Heart left ventricle (tissue), 16 donors: ENCODE measurements around the gene IL37. TPM values are rescaled to one million over a fixed set of nuclear protein-coding genes. Genes with fewer than 3 reads are reported as not detected.
"Not testable (repeated sequence)": the region's sequence is repeated elsewhere in the genome, so short reads cannot be mapped to it uniquely, and the experiment has no call there.

Experiments used
- ATAC-seq, 4 donors: fragments of 200-7000 bp; cut with Tn5 transposase; one replicate each; pipeline ENCODE4 v1.9.1; 2020 to 2022; ENCODE audit warnings: moderate library complexity in 4 of 4, mild to moderate bottlenecking in 3 of 4, moderate number of reproducible peaks in 1 of 4
- DNase-seq, 5 donors: peaks; one replicate each; pipeline ENCODE4 v3.0.0-alpha.2; 2020
- H3K27ac ChIP-seq, 12 donors: fragments of 200-600 bp; sonication (generic) in 4 of 12; one replicate each; pipeline versions ENCODE4 v1.5.0 to v1.8.0; 2016 to 2022; ENCODE audit warnings: mild to moderate bottlenecking in 2 of 12
- H3K27me3 ChIP-seq, 9 donors: fragments of 200-600 bp; sonication (generic) in 2 of 9; one replicate each; pipeline versions ENCODE4 v1.5.1 to v1.8.0; 2016 to 2022; ENCODE audit warnings: mild to moderate bottlenecking in 3 of 9
- H3K36me3 ChIP-seq, 9 donors: fragments of 200-600 bp; sonication (generic) in 2 of 9; one replicate each; pipeline versions ENCODE4 v1.5.0 to v1.8.0; 2018 to 2022; ENCODE audit warnings: mild to moderate bottlenecking in 2 of 9
- H3K4me1 ChIP-seq, 12 donors: fragments of 200-600 bp; sonication (generic) in 4 of 12; one replicate each; pipeline versions ENCODE4 v1.5.0 to v1.8.0; 2016 to 2022; ENCODE audit warnings: mild to moderate bottlenecking in 3 of 12
- H3K4me3 ChIP-seq, 12 donors: fragments of 200-600 bp; sonication (generic) in 4 of 12; one replicate each; pipeline versions ENCODE4 v1.5.0 to v1.8.0; 2017 to 2022; ENCODE audit warnings: mild to moderate bottlenecking in 9 of 12, moderate library complexity in 4 of 12
- H3K9me3 ChIP-seq, 12 donors: fragments of 200-600 bp; sonication (generic) in 4 of 12; one replicate each; pipeline versions ENCODE4 v1.5.0 to v1.8.0; 2016 to 2022; ENCODE audit warnings: mild to moderate bottlenecking in 1 of 12
- CTCF ChIP-seq, 12 donors: fragments of 200-600 bp; sonication (generic) in 4 of 12; IDR thresholded peaks; one replicate each; pipeline versions ENCODE4 v1.5.0 to v1.8.0; 2018 to 2022; ENCODE audit warnings: antibody characterized with exemption in 12 of 12, mild to moderate bottlenecking in 5 of 12
- POLR2A ChIP-seq, 2 donors: fragments of 450-650 bp; IDR thresholded peaks; one replicate each; pipeline ENCODE4 v1.6.1; 2017; ENCODE audit warnings: antibody characterized with exemption in 2 of 2, mild to moderate bottlenecking in 2 of 2, moderate library complexity in 2 of 2
- WGBS, 4 donors: extraction: QIAGEN DNeasy Blood & Tissue Kit in 2 of 4; methylation state at CpG; one replicate each; pipeline versions ENCODE4 v1.1.5 to v1.1.7; 2013 to 2018; 5-methylcytosine and 5-hydroxymethylcytosine counted together
- intact Hi-C, 10 donors: fragments of 100-400 bp; cut with DNase I; formaldehyde crosslinking; loops; one replicate each; pipeline versions ENCODE4 v1.11.1 to v1.14.2; 2022
- polyA plus RNA-seq, 2 donors: library from polyadenylated mRNA; stranded (reverse); fragments of 200-250 nt; gene quantifications; one replicate each; pipeline ENCODE4 v1.2.3, GENCODE V29; 2013
- total RNA-seq, 9 donors: library from RNA; depleted of rRNA in 2 of 9; stranded (reverse); fragments of >200 nt in 2 of 9; fragmentation: NEBNext Ultra II Directional in 3 of 9; extraction: Animal tissue kit (Norgen Biotek cat#: 25700) in 3 of 9; gene quantifications; one replicate each; pipeline versions ENCODE4 v1.1.0 to v1.2.4, GENCODE V29; 2016 to 2023
- donor health status: ischemic (EF 13 %, LVEDD 7.1; RV severe dilation, severe dysfunction).
- donor health status: healthy with polysubstance abuse.
- donor health status: DM: no; HTN: yes; CAD: no.
- donor health status: DM: no; HTN: no; CAD: no.
- donor health status: ischemic (EF 25% LVEDD 6.9; RV normal size, moderate dysfunction).
- donor health status: ischemic (EF 25% LVEDD 5.7; RV mildly dilated, moderate dysfunction).
- donor health status: healthy.
- donor health status: DM: yes; HTN: yes; CAD: no.
- donor health status: ischemic (EF 35%, LVEDD 5.7; RV mildly dilated, moderate dysfunction).
- donor health status: nonischemic (EF 11% LVEDD 7.7; RV severe dilation, severe dysfunction).
- donor health status: DM: yes; HTN: yes; CAD: no.
- donor health status: PGD.
- donor health status: ischemic (EF 29% LVEDD 5.4; RV normal size, mild dysfunction).
- donor health status: nonischemic (EF 23%, LVEDD 6.1; RV moderate dilation, normal function).

IL37 gene
- total and polyA plus RNA-seq, 11 donors: not detected

DNA sequence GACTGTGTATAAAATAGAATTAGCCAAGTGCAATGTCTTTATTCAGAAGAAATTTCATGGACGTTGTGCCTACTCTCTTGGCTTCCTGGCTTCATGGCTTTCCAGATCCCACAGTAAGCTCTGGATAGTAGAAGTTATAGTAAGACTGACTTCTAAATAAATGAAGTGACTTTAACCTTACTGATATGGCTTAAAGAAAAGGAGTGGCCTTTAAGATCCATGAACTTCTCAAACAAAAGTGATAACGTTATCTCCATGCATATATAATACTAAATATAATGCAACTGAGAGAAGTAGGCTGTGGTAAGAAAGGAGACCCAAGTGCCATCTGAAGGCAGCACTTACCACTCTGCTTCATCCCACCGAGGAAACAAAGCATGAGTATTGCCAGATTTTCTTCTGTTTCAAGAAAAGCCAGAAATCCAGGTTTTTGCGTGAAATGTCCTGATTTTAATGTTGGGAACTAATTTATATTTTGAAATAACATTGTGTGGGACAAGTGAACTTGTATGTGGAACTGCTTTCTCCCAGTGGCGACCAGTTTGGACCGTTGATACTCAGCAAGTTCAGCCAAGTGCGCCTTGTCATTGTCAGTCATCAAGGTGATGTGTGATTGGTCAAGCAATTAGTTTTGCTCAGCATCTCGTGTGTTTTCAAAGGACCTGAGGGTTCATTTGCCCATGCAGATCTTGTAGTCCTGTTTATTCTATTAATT lies 13.9 kb upstream of the IL37 start:
- TF ChIP-seq POLR2A (IDR thresholded peaks at IDR 0.05): no peak
- no peak for TF ChIP-seq CTCF (IDR thresholded peaks at IDR 0.05)
- Histone ChIP-seq H3K4me3 (no peak overlapping the region), H3K27ac (no peak overlapping the region), H3K9me3 (no peaks in the 10 kb centered on the region), H3K36me3 (no peaks in the 10 kb centered on the region), H3K27me3 (peaks cover 0 to 7% (median 0%) of the 10 kb centered on the region in 9 donors), H3K4me1 (no peaks in the 10 kb centered on the region)
- 67 to 81% (median 79%) methylated on average over 8 of the region's 8 CpGs for WGBS, 4 donors
- DNase-seq (no peak), ATAC-seq (no peak)
- intact Hi-C loops: no loop called here

DNA sequence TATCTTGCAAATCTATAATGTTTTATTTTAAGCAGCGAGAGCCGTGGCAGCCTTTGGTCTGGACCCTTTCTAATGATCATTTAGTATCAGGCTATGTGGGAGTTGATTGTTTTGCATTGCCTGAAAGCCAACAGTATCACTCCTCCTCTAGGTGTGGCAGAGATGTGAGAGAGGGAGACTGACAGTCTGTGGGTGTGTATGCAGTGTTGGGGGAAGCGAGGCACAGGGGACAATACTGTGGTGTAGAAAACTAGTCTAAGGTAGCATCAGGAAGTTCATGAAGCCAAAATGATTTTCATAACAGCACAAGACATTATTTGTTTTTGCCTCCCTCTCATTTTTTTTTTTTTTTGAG lies 13.4 kb upstream of the IL37 start:
- H3K9me3 ChIP-seq: no peaks in the 10 kb centered on the region
- ATAC-seq (no peak), DNase-seq (no peak)
- H3K27me3 ChIP-seq: peaks cover 0 to 7% (median 0%) of the 10 kb centered on the region in 9 donors
- intact Hi-C loops: no loop called here
- H3K36me3 ChIP-seq: no peaks in the 10 kb centered on the region
- H3K27ac ChIP-seq: no peak overlapping the region
- H3K4me3 ChIP-seq: no peak overlapping the region
- H3K4me1 ChIP-seq: no peaks in the 10 kb centered on the region
- 80 to 88% (median 87%) methylated on average over 3 of the region's 3 CpGs for WGBS, 4 donors
- no peak for TF ChIP-seq CTCF (IDR thresholded peaks at IDR 0.05)

GRCh38 chr2:112901431-112902065 lies 9.4 kb upstream of the IL37 start:
- H3K36me3 ChIP-seq, H3K9me3 ChIP-seq, H3K4me3 ChIP-seq, H3K4me1 ChIP-seq, DNase-seq, ATAC-seq, H3K27ac ChIP-seq, H3K27me3 ChIP-seq, intact Hi-C loops: not testable (repeated sequence)
- WGBS, 4 donors: 86 to 92% (median 89%) methylated on average over 3 of the region's 3 CpGs

- DNase-seq (no peak), ATAC-seq (no peak)
- no peak for TF ChIP-seq CTCF (IDR thresholded peaks at IDR 0.05)
- no peak for TF ChIP-seq POLR2A (IDR thresholded peaks at IDR 0.05)
- WGBS, 4 donors: 85 to 93% (median 87%) methylated on average over 2 of the region's 2 CpGs
- H3K27ac ChIP-seq: no peak overlapping the region
- intact Hi-C loops: no loop called here
- peaks cover 0 to under 1% (median 0%) of the 10 kb centered on the region in 9 donors for H3K27me3 ChIP-seq
- no peaks in the 10 kb centered on the region for H3K36me3 ChIP-seq
- H3K9me3 ChIP-seq: no peaks in the 10 kb centered on the region
- H3K4me1 ChIP-seq: no peaks in the 10 kb centered on the region
- H3K4me3 ChIP-seq: no peak overlapping the region
These were observed 8.1 kb upstream of the IL37 start for GRCh38 chr2:112902816-112903215.
